Stimulated activated naive CD8-positive, alpha-beta T cell treated with anti-CD3 and anti-CD28 coated beads, Interleukin-15, amount 100 ng/mL, for 72 hours (primary cell): Measurements from ENCODE around the gene DENND1B.
"Not testable (repeated sequence)": the region's sequence is repeated elsewhere in the genome, so short reads cannot be mapped to it uniquely, and the experiment has no call there.

Source experiments
- ATAC-seq: fragments of 150-1000 bp; cut with Tn5 transposase; 2 replicates; pipeline ENCODE4 v1.10.0; 2021; ENCODE audit warnings: mild to moderate bottlenecking, moderate library complexity
- DNase-seq, 2 donors: peaks; one replicate each; pipeline ENCODE4 v3.0.0; 2021 to 2022
- H3K27ac Mint-ChIP-seq, 2 donors: one replicate each; pipeline ENCODE4 v1.8.0; 2022; ENCODE audit warnings: mild to moderate bottlenecking in 2 of 2, mixed read lengths in 2 of 2, moderate library complexity in 2 of 2
- H3K27me3 Mint-ChIP-seq: one replicate; pipeline ENCODE4 v1.8.0; 2022; ENCODE audit warnings: mixed read lengths
- H3K4me1 Mint-ChIP-seq: one replicate; pipeline ENCODE4 v1.8.0; 2022; ENCODE audit warnings: mild to moderate bottlenecking, mixed read lengths
- H3K4me3 Mint-ChIP-seq, 2 donors: one replicate each; pipeline ENCODE4 v1.8.0; 2022; ENCODE audit warnings: mild to moderate bottlenecking in 2 of 2, mixed read lengths in 2 of 2, moderate library complexity in 1 of 2
- H3K9me3 Mint-ChIP-seq, 2 donors: one replicate each; pipeline ENCODE4 v1.8.0; 2022; ENCODE audit warnings: mixed read lengths in 2 of 2

Gene DENND1B

GRCh38 chr1:197771904-197772556 is 3.2 kb downstream of the DENND1B start:
- Mint-ChIP-seq H3K27ac (no peak overlapping the region), H3K27me3 (no peaks in the 10 kb centered on the region), H3K4me3 (peak overlapping the region; percentile 27 to 61), H3K9me3 (no peaks in the 10 kb centered on the region), H3K4me1 (peaks cover 68% of the 10 kb centered on the region)
- no peak for ATAC-seq
- DNase-seq, result no peak

DNA sequence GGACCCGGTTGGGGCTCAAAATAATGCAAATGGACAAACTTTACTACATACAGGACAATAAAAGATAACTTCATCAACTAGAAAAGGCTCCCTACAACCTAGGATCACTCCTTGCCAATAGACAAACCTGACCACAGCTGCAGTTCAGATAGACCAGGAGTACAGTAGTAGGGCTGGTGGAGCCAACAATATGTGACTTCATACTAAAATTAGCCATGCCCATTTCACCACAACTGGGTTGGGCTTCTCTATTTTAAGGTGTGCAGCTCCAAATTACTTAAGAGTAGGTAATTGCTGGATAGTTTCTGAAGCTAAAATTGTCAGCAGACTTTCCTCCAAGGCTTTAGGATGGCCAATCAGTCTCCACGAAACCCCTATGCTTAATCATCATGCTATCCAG is 3.9 kb downstream of the DENND1B start:
- Mint-ChIP-seq H3K4me1 (peaks cover 62% of the 10 kb centered on the region), H3K9me3 (no peaks in the 10 kb centered on the region), H3K27me3 (no peaks in the 10 kb centered on the region), H3K27ac (no peak overlapping the region), H3K4me3 (no peak overlapping the region)
- no peak for DNase-seq
- no peak for ATAC-seq

GRCh38 chr1:197770243-197770642 is 5.0 kb downstream of the DENND1B start:
- no peak for DNase-seq
- H3K27me3 Mint-ChIP-seq, result no peaks in the 10 kb centered on the region
- H3K27ac Mint-ChIP-seq, result no peak overlapping the region
- H3K4me1 Mint-ChIP-seq, result peaks cover 62% of the 10 kb centered on the region
- ATAC-seq, result no peak
- no peak overlapping the region for H3K4me3 Mint-ChIP-seq
- H3K9me3 Mint-ChIP-seq, result no peaks in the 10 kb centered on the region

DNA sequence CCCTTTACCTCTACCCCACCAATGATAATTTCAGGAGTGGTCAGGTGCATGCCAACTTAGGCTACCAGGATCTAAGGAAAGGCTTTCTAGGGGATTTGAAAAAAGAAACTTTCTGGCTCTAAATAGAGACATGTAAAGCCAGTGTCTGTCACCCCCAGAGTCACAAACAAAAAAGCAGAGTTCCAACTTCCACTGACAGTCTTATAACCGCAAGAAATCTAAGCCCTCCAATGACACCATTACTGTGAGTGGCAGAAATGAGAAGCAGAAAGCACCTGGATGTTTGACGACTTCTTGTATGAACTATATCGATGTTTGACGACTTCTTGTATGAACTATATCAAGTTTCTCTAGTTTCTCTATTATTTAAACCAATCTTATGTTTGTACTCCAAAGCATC is 6.0 kb downstream of the DENND1B start:
- no peak for ATAC-seq
- no peaks in the 10 kb centered on the region for H3K27me3 Mint-ChIP-seq
- H3K9me3 Mint-ChIP-seq, result no peaks in the 10 kb centered on the region
- no peak overlapping the region for H3K27ac Mint-ChIP-seq
- no peak for DNase-seq
- no peak overlapping the region for H3K4me3 Mint-ChIP-seq
- peaks cover 62% of the 10 kb centered on the region for H3K4me1 Mint-ChIP-seq

DNA sequence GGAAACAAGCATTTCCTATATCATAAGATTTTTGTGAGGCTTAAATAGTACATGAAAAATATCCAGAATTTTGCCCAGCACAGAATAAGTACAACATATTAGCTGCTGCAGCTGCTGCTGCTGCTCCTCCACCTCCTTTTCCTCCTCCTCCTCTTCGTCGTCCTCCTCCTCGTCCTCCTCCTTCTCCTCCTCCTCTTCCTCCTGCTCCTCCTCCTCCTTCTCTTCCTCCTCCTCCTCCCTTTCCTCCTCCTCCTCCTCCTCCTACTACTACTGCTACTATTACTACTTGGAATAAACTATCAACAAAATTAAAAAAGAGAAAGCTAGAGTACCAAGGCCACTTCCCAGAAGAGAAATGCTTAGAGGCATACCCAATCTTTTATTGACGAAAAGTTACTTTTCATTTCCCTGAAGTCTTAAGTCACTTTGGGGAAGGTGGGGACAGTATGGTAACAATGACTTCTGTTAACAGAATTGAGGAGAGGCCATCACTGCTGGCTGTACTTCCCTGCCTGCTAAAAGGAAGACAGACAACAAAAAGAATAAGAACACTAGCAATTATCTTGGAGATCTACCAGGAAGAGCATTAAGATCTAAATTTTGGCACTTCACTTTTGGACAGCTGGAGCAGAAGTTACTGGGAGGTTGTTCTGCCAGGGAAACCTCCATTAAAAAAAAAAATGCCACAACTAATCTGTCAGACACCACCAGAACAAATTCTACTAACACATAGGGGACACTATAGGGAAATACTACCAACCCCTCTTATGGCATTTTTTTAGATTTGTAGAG is 7.1 kb downstream of the DENND1B start:
- Mint-ChIP-seq H3K27ac (no peak overlapping the region), H3K4me3 (peak overlapping the region; percentile 7 to 57), H3K9me3 (no peaks in the 10 kb centered on the region), H3K27me3 (no peaks in the 10 kb centered on the region), H3K4me1 (peaks cover 61% of the 10 kb centered on the region)
- no peak for DNase-seq
- no peak for ATAC-seq

DNA sequence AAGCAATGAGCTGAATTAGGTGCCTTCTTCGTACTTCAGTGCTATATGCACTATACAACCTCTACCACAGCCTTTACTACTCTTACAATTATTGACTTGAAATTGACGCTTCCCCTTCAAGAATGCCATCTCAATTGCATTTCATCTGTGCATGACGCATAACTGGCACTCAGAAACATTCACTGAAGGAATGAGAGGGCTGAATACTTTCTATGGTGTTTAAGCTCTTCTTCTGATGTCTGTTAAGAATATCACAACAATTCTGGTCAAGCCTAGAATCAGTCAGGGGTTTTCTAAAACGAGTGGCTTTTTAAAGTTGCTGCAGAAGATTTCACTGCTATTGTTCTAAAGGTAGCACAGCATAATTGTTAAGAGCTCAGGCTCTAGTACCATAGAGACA is 11.5 kb downstream of the DENND1B start:
- Mint-ChIP-seq H3K9me3 (no peaks in the 10 kb centered on the region), H3K27ac (no peak overlapping the region), H3K4me3 (no peak overlapping the region), H3K27me3 (no peaks in the 10 kb centered on the region), H3K4me1 (peaks cover 34% of the 10 kb centered on the region)
- DNase-seq (no peak), ATAC-seq (no peak)

DNA sequence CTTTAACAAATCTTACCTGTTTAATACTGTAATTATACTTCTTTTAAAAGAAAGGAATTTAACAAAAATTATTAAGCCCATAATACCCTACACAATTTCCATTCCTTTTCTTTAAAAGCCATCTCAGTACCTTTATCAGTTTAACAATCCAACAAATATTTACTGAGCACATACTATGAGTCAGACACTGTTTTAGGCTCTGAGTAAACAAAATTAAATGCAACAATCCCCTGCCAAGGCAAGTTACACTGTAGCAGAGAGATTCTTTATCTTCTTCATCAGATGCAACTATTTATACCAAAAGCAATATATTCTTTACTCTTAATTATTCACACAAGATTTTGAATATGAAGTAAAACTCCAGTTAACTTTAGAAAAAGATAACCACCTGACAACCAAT is 12.0 kb downstream of the DENND1B start:
- no peak overlapping the region for H3K27ac Mint-ChIP-seq
- H3K4me3 Mint-ChIP-seq, result no peak overlapping the region
- ATAC-seq, result no peak
- peaks cover 29% of the 10 kb centered on the region for H3K4me1 Mint-ChIP-seq
- DNase-seq, result no peak
- no peaks in the 10 kb centered on the region for H3K9me3 Mint-ChIP-seq
- no peaks in the 10 kb centered on the region for H3K27me3 Mint-ChIP-seq

DNA sequence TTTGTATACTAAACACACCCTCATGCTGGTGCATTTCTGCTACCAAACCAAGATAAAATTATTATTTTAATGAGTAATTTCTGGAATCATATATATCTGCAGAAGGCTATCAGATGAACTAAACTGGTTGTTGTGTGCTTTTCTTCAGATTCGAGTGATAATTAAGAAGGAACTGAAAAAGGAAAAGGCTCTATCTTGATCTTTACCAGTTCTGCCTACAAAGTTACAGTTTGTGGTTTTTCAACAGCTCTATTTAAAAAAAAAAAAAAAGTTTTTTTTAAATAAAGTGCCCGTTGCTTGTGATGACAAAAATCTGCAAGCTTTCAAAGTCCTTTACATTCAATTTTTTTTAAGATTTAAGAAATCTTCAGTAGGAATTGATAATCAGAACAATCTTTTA is 13.6 kb downstream of the DENND1B start:
- H3K4me3 Mint-ChIP-seq, result no peak overlapping the region

GRCh38 chr1:197755553-197755952 is 19.7 kb downstream of the DENND1B start:
- not testable (repeated sequence) for ATAC-seq, H3K27me3 Mint-ChIP-seq, H3K4me3 Mint-ChIP-seq, DNase-seq, H3K9me3 Mint-ChIP-seq, H3K27ac Mint-ChIP-seq
- H3K4me1 Mint-ChIP-seq, result peaks cover 16% of the 10 kb centered on the region

More for the DNA sequence above, 13.6 kb downstream of the DENND1B start:
- Mint-ChIP-seq H3K27ac (no peak overlapping the region), H3K27me3 (no peaks in the 10 kb centered on the region), H3K9me3 (no peaks in the 10 kb centered on the region), H3K4me1 (peaks cover 17% of the 10 kb centered on the region)
- DNase-seq, result no peak
- ATAC-seq, result no peak

GRCh38 chr1:197752652-197753164 is 22.6 kb downstream of the DENND1B start:
- ATAC-seq, H3K27ac Mint-ChIP-seq, H3K4me3 Mint-ChIP-seq, H3K27me3 Mint-ChIP-seq, H3K9me3 Mint-ChIP-seq, DNase-seq: not testable (repeated sequence)
- H3K4me1 Mint-ChIP-seq, result peaks cover 30% of the 10 kb centered on the region

DNA sequence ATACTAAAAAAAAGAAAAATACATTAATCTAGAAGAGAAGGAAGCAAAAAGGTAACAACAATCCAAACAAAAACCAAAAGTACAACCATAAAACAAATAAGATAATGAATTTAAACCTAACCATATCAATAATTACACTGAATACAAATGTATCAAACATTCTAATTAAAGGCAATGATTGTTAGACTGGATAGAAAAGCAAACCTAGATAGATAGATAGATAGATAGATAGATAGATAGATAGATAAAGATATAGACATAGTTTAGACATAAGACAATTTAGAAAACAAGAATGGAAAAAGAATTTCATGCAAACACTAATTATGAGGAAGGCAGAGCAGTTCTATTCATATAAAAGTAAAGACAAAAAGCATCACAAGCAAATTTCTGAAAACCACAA is 24.9 kb downstream of the DENND1B start:
- H3K4me1 Mint-ChIP-seq, result peaks cover 28% of the 10 kb centered on the region
- no peaks in the 10 kb centered on the region for H3K27me3 Mint-ChIP-seq
- H3K9me3 Mint-ChIP-seq, result peaks cover 0 to 6% of the 10 kb centered on the region in 2 donors
- H3K27ac Mint-ChIP-seq, result peak overlapping the region in 1 of 2 donors; percentile 14
- H3K4me3 Mint-ChIP-seq, result no peak overlapping the region
- no peak for DNase-seq
- no peak for ATAC-seq

GRCh38 chr1:197745911-197746310 is 29.4 kb downstream of the DENND1B start:
- H3K4me3 Mint-ChIP-seq, result no peak overlapping the region

DNA sequence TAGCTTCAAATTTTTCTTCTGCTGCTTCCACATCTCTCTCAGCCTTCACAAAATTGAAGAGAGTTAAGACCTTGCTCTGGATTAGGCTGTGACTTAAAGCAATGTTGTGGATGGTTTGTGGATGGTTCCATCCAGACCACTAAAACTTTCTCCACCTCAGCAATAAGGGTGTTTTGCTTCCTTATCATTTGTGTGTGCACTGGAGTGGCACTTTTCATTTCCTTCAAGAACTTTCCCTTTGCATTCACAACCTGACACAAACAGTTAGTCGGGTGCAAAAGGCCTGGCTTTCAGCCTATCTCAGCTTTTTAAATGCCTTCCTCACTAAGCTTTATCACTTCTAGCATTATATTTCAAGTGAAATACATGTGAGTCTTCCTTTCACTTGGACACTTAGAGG is 30.3 kb downstream of the DENND1B start:
- H3K4me1 Mint-ChIP-seq, result peaks cover 26% of the 10 kb centered on the region
- no peak for DNase-seq
- no peak overlapping the region for H3K27ac Mint-ChIP-seq
- ATAC-seq, result no peak
- no peaks in the 10 kb centered on the region for H3K27me3 Mint-ChIP-seq
- H3K4me3 Mint-ChIP-seq, result no peak overlapping the region
- no peaks in the 10 kb centered on the region for H3K9me3 Mint-ChIP-seq

More at GRCh38 chr1:197745911-197746310, 29.4 kb downstream of the DENND1B start:
- Mint-ChIP-seq H3K4me1 (peaks cover 32% of the 10 kb centered on the region), H3K9me3 (no peaks in the 10 kb centered on the region), H3K27ac (no peak overlapping the region), H3K27me3 (no peaks in the 10 kb centered on the region)
- DNase-seq, result no peak
- no peak for ATAC-seq

- Mint-ChIP-seq H3K9me3 (no peaks in the 10 kb centered on the region), H3K4me3 (no peak overlapping the region), H3K4me1 (peaks cover 31% of the 10 kb centered on the region), H3K27me3 (no peaks in the 10 kb centered on the region), H3K27ac (no peak overlapping the region)
- DNase-seq, result no peak
- no peak for ATAC-seq
Measured at GRCh38 chr1:197743578-197743977, 31.7 kb downstream of the DENND1B start.

DNA sequence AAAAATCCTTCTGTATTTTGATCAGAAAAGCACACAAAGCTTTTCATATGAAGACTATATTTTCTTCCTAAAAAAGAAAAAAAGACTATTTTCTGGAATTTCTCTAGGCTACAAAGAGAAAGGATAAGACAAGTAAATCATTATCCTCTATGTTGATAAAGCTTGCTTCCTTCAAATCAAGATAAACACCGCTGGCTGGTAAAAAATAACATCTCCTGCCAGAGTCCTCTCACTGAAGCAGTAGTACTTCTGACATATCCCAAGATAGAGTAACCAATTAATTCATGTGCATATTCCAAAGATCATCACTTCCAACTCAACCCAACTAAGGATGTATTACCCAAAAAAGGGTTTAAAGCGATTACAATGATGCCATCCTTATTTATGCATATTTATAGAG is 34.3 kb downstream of the DENND1B start:
- H3K9me3 Mint-ChIP-seq, result no peaks in the 10 kb centered on the region
- ATAC-seq (no peak), DNase-seq (no peak)
- peaks cover 40% of the 10 kb centered on the region for H3K4me1 Mint-ChIP-seq
- H3K27ac Mint-ChIP-seq, result no peak overlapping the region
- no peak overlapping the region for H3K4me3 Mint-ChIP-seq
- H3K27me3 Mint-ChIP-seq, result no peaks in the 10 kb centered on the region

- peaks cover 37% of the 10 kb centered on the region for H3K4me1 Mint-ChIP-seq
- no peaks in the 10 kb centered on the region for H3K9me3 Mint-ChIP-seq
- no peaks in the 10 kb centered on the region for H3K27me3 Mint-ChIP-seq
- no peak for DNase-seq
- no peak overlapping the region for H3K27ac Mint-ChIP-seq
- ATAC-seq, result peak; percentile 61
- H3K4me3 Mint-ChIP-seq, result no peak overlapping the region
Measured at GRCh38 chr1:197738927-197739326, 36.4 kb downstream of the DENND1B start.
